Vagina (tissue), 2 donors: Measurements from ENCODE around the gene U2AF1.
"Not testable (repeated sequence)": the region's sequence is repeated elsewhere in the genome, so short reads cannot be mapped to it uniquely, and the experiment has no call there.

Source experiments
- CTCF ChIP-seq, 3 experiments: fragments of 450-650 bp in 2 of 3; fragments of 200-600 bp in 1 of 3; sonication (generic) in 1 of 3; IDR thresholded peaks; one replicate each; pipeline ENCODE4 v1.5.1; 2017 to 2019; ENCODE audit warnings: antibody characterized with exemption in 3 of 3, mild to moderate bottlenecking in 2 of 3, moderate library complexity in 2 of 3
- POLR2A ChIP-seq, 2 donors: fragments of 450-650 bp; IDR thresholded peaks; one replicate each; pipeline ENCODE4 v1.6.1; 2017; ENCODE audit warnings: antibody characterized with exemption in 2 of 2, mild to moderate bottlenecking in 2 of 2, moderate library complexity in 2 of 2

DNA sequence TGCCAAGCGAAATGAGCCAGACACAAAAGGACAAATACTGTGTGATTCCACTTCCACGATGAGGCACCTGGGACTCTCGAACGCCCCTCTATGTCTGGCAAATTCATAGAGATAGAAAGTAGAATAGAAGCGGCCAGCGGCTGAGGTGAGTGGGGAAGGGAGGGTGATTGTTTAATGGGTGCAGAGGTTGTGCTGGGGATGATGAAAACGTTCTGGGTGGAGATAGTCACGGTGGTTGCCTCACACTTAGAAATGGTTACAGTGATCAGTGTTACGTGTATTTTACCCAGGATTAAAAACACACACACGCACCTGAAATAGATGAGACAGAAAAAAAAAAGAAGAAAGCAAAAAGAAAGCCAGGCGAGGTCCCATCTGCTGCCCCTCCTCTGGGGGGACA is 34.6 kb downstream of the U2AF1 start:
- not testable (repeated sequence) for TF ChIP-seq CTCF, POLR2A (IDR thresholded peaks at IDR 0.05)
